ENCODE data around the gene GAS2L3.

- TF ChIP-seq CTCF (IDR thresholded peaks at IDR 0.05) (no peak), POLR2A (IDR thresholded peaks at IDR 0.05) (no peak)
Observed at GRCh38 chr12:100545092-100545491, 28.4 kb upstream of the GAS2L3 start.
